ENCODE measurements around the gene GLRB.
"Not testable (repeated sequence)": the region's sequence is repeated elsewhere in the genome, so short reads cannot be mapped to it uniquely, and the experiment has no call there.

GLRB gene

GRCh38 chr4:157075811-157076577 is at the start of gene GLRB:
TSS of gene GLRB (plus strand) at chr4:157076150. CDS start at chr4:157078025, 1,875 bp downstream.
- H3K27ac Mint-ChIP-seq, result no peak within 1 kb of the TSS
- peak within 1 kb of the TSS; percentile 73 for H3K4me3 Mint-ChIP-seq
- H3K27me3 Mint-ChIP-seq, result peaks cover 38% of the 10 kb centered on the region
- no peaks in the 10 kb centered on the region for H3K36me3 Mint-ChIP-seq (ENCODE audit: low read depth)
- intact Hi-C loops (cut with micrococcal nuclease), result no loop called here
- peaks cover 10% of the 10 kb centered on the region for H3K4me1 Mint-ChIP-seq (ENCODE audit: low read depth)
- H3K9me3 Mint-ChIP-seq, result no peaks in the 10 kb centered on the region

GRCh38 chr4:157035471-157035870 is 40.5 kb upstream of the GLRB start:
- Mint-ChIP-seq H3K27ac (no peak overlapping the region), H3K36me3 (ENCODE audit: low read depth) (no peaks in the 10 kb centered on the region)
- intact Hi-C loops (cut with micrococcal nuclease), result no loop called here

GRCh38 chr4:157040405-157040804 is 35.5 kb upstream of the GLRB start:
- no peaks in the 10 kb centered on the region for H3K9me3 Mint-ChIP-seq
- H3K27me3 Mint-ChIP-seq, result no peaks in the 10 kb centered on the region
- no peaks in the 10 kb centered on the region for H3K36me3 Mint-ChIP-seq (ENCODE audit: low read depth)
- H3K4me1 Mint-ChIP-seq (ENCODE audit: low read depth), result no peaks in the 10 kb centered on the region
- intact Hi-C loops (cut with micrococcal nuclease), result loop anchor here (5.0 kb wide), 1 partner anchor 68 kb away; the partner anchor contains the start of gene PDGFC
- no peak overlapping the region for H3K4me3 Mint-ChIP-seq
- no peak overlapping the region for H3K27ac Mint-ChIP-seq

More at GRCh38 chr4:157035471-157035870, 40.5 kb upstream of the GLRB start:
- Mint-ChIP-seq H3K4me1 (ENCODE audit: low read depth) (no peaks in the 10 kb centered on the region), H3K9me3 (no peaks in the 10 kb centered on the region), H3K4me3 (no peak overlapping the region), H3K27me3 (no peaks in the 10 kb centered on the region)

GRCh38 chr4:157043131-157043530 is 32.8 kb upstream of the GLRB start:
- H3K27ac Mint-ChIP-seq, result no peak overlapping the region
- H3K4me1 Mint-ChIP-seq (ENCODE audit: low read depth), result no peaks in the 10 kb centered on the region
- intact Hi-C loops (cut with micrococcal nuclease), result loop anchor here (5.0 kb wide), 1 partner anchor 71 kb away; the partner anchor contains the start of gene PDGFC
- H3K36me3 Mint-ChIP-seq (ENCODE audit: low read depth), result no peaks in the 10 kb centered on the region
- H3K4me3 Mint-ChIP-seq, result no peak overlapping the region
- H3K9me3 Mint-ChIP-seq, result no peaks in the 10 kb centered on the region
- H3K27me3 Mint-ChIP-seq, result no peaks in the 10 kb centered on the region

GRCh38 chr4:157045507-157046127 is 30.3 kb upstream of the GLRB start:
- intact Hi-C loops (cut with micrococcal nuclease), result loop anchor here (1.0 to 5.0 kb wide), 2 partner anchors 448 to 570 kb away; no protein-coding TSS in a partner anchor
- Mint-ChIP-seq H3K36me3 (ENCODE audit: low read depth) (no peaks in the 10 kb centered on the region), H3K9me3 (no peaks in the 10 kb centered on the region), H3K4me1 (ENCODE audit: low read depth) (no peaks in the 10 kb centered on the region), H3K4me3 (no peak overlapping the region), H3K27ac (no peak overlapping the region), H3K27me3 (no peaks in the 10 kb centered on the region)

- no peaks in the 10 kb centered on the region for H3K36me3 Mint-ChIP-seq (ENCODE audit: low read depth)
- no peaks in the 10 kb centered on the region for H3K4me1 Mint-ChIP-seq (ENCODE audit: low read depth)
- intact Hi-C loops (cut with micrococcal nuclease), result loop anchor here (5.0 kb wide), 1 partner anchor 451 kb away; no protein-coding TSS in a partner anchor
Measured at GRCh38 chr4:157048248-157048647, 27.7 kb upstream of the GLRB start.

GRCh38 chr4:157050561-157050960 is 25.4 kb upstream of the GLRB start:
- Mint-ChIP-seq H3K9me3 (no peaks in the 10 kb centered on the region), H3K4me1 (ENCODE audit: low read depth) (no peaks in the 10 kb centered on the region), H3K27ac (no peak overlapping the region), H3K27me3 (no peaks in the 10 kb centered on the region), H3K36me3 (ENCODE audit: low read depth) (no peaks in the 10 kb centered on the region), H3K4me3 (no peak overlapping the region)
- intact Hi-C loops (cut with micrococcal nuclease), result no loop called here

More at GRCh38 chr4:157048248-157048647, 27.7 kb upstream of the GLRB start:
- Mint-ChIP-seq H3K4me3 (no peak overlapping the region), H3K9me3 (no peaks in the 10 kb centered on the region), H3K27me3 (no peaks in the 10 kb centered on the region), H3K27ac (no peak overlapping the region)

GRCh38 chr4:157052429-157053040 is 23.4 kb upstream of the GLRB start:
- Mint-ChIP-seq H3K4me3 (no peak overlapping the region), H3K27me3 (no peaks in the 10 kb centered on the region), H3K36me3 (ENCODE audit: low read depth) (no peaks in the 10 kb centered on the region), H3K27ac (no peak overlapping the region), H3K9me3 (no peaks in the 10 kb centered on the region), H3K4me1 (ENCODE audit: low read depth) (no peaks in the 10 kb centered on the region)
- intact Hi-C loops (cut with micrococcal nuclease), result no loop called here

- no peak overlapping the region for H3K27ac Mint-ChIP-seq
- H3K36me3 Mint-ChIP-seq (ENCODE audit: low read depth), result no peaks in the 10 kb centered on the region
- no peaks in the 10 kb centered on the region for H3K4me1 Mint-ChIP-seq (ENCODE audit: low read depth)
- no peak overlapping the region for H3K4me3 Mint-ChIP-seq
- H3K9me3 Mint-ChIP-seq, result no peaks in the 10 kb centered on the region
- no peaks in the 10 kb centered on the region for H3K27me3 Mint-ChIP-seq
- intact Hi-C loops (cut with micrococcal nuclease), result no loop called here
Measured at GRCh38 chr4:157057218-157057617, 18.7 kb upstream of the GLRB start.

GRCh38 chr4:157058899-157059298 is 17.1 kb upstream of the GLRB start:
- H3K4me1 Mint-ChIP-seq (ENCODE audit: low read depth); H3K27me3 Mint-ChIP-seq; intact Hi-C loops (cut with micrococcal nuclease); H3K27ac Mint-ChIP-seq; H3K36me3 Mint-ChIP-seq (ENCODE audit: low read depth); H3K4me3 Mint-ChIP-seq; H3K9me3 Mint-ChIP-seq: not testable (repeated sequence)

- Mint-ChIP-seq H3K36me3 (ENCODE audit: low read depth) (no peaks in the 10 kb centered on the region), H3K9me3 (no peaks in the 10 kb centered on the region), H3K27me3 (peaks cover 30% of the 10 kb centered on the region), H3K4me3 (no peak overlapping the region), H3K4me1 (ENCODE audit: low read depth) (peaks cover 10% of the 10 kb centered on the region), H3K27ac (no peak overlapping the region)
- intact Hi-C loops (cut with micrococcal nuclease), result no loop called here
Measured at GRCh38 chr4:157072002-157072401, 3.9 kb upstream of the GLRB start.

GRCh38 chr4:157075401-157075800 is 549 bp upstream of the GLRB start:
- Mint-ChIP-seq H3K27ac (no peak overlapping the region), H3K4me3 (no peak overlapping the region), H3K4me1 (ENCODE audit: low read depth) (peaks cover 10% of the 10 kb centered on the region), H3K27me3 (peaks cover 38% of the 10 kb centered on the region), H3K36me3 (ENCODE audit: low read depth) (no peaks in the 10 kb centered on the region), H3K9me3 (no peaks in the 10 kb centered on the region)
- intact Hi-C loops (cut with micrococcal nuclease), result no loop called here

GRCh38 chr4:157076578-157076947 is 613 bp downstream of the GLRB start:
- H3K27me3 Mint-ChIP-seq, result peaks cover 38% of the 10 kb centered on the region
- intact Hi-C loops (cut with micrococcal nuclease), result no loop called here
- no peaks in the 10 kb centered on the region for H3K9me3 Mint-ChIP-seq
- H3K4me3 Mint-ChIP-seq, result peak overlapping the region; percentile 73
- H3K36me3 Mint-ChIP-seq (ENCODE audit: low read depth), result no peaks in the 10 kb centered on the region
- peaks cover 10% of the 10 kb centered on the region for H3K4me1 Mint-ChIP-seq (ENCODE audit: low read depth)
- H3K27ac Mint-ChIP-seq, result no peak overlapping the region

GRCh38 chr4:157079441-157079840 is 3.5 kb downstream of the GLRB start:
- peaks cover 27% of the 10 kb centered on the region for H3K27me3 Mint-ChIP-seq
- H3K4me1 Mint-ChIP-seq (ENCODE audit: low read depth), result peaks cover 10% of the 10 kb centered on the region
- H3K27ac Mint-ChIP-seq, result no peak overlapping the region
- no peaks in the 10 kb centered on the region for H3K36me3 Mint-ChIP-seq (ENCODE audit: low read depth)
- no peaks in the 10 kb centered on the region for H3K9me3 Mint-ChIP-seq
- H3K4me3 Mint-ChIP-seq, result no peak overlapping the region
- intact Hi-C loops (cut with micrococcal nuclease), result no loop called here
